Sigmoid colon (tissue), 3 donors: ENCODE results near the gene MLLT6.

Experiments
- CTCF ChIP-seq, 4 experiments: fragments of 450-650 bp in 3 of 4; fragments of 200-600 bp in 1 of 4; IDR thresholded peaks; one replicate each; pipeline ENCODE4 v1.5.1; 2016 to 2019; ENCODE audit warnings: antibody characterized with exemption in 4 of 4, mild to moderate bottlenecking in 3 of 4, moderate library complexity in 2 of 4
- POLR2A ChIP-seq, 2 donors: fragments of 450-650 bp; IDR thresholded peaks; one replicate each; pipeline ENCODE4 v1.6.1; 2016; ENCODE audit warnings: antibody characterized with exemption in 2 of 2, mild to moderate bottlenecking in 2 of 2, moderate library complexity in 2 of 2

GRCh38 chr17:38748892-38749222, 43.8 kb downstream of the MLLT6 start:
- no peak for TF ChIP-seq CTCF (IDR thresholded peaks at IDR 0.05)
- no peak for TF ChIP-seq POLR2A (IDR thresholded peaks at IDR 0.05)
